ENCODE measurements around the gene LRIT3.

The LRIT3 gene

DNA sequence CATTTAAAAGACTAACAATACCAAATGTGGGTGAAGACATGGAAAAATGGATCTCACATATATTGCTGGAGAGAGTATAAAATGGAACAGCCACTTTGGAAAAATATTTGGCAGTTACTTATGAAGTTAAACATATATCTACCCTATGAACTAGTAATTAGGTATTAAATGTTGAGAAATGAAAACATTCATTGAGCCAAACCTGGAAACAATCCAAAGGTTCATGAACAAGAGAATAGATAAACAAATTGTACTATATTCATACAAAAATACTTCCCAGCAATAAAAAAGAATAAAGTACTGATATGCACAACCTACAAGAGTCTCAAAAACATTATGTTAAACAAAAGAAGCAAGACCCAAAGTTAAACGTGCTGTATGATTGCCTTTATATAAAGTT lies 60.8 kb downstream of the LRIT3 start:
- Histone ChIP-seq H3K27me3 (ENCODE audit: control insufficient read depth, insufficient read depth, low read length, poor library complexity, severe bottlenecking) (no peaks in the 10 kb centered on the region), H3K4me3 (ENCODE audit: insufficient read depth, low read depth, low read length) (no peak overlapping the region), H3K27ac (ENCODE audit: insufficient read depth, low read depth, low read length, poor library complexity, severe bottlenecking) (no peak overlapping the region), H3K36me3 (ENCODE audit: control insufficient read depth, insufficient read depth, low read length) (no peaks in the 10 kb centered on the region), H3K9me3 (ENCODE audit: control insufficient read depth, low read length) (no peaks in the 10 kb centered on the region), H3K4me1 (ENCODE audit: control insufficient read depth, insufficient read depth, low read length) (peaks cover 20% of the 10 kb centered on the region)
- 80 to 100% methylated on average over 1 of the region's 1 CpG for WGBS, 2 experiments

- Histone ChIP-seq H3K27me3 (ENCODE audit: control insufficient read depth, insufficient read depth, low read length, poor library complexity, severe bottlenecking) (no peaks in the 10 kb centered on the region), H3K4me3 (ENCODE audit: insufficient read depth, low read depth, low read length) (no peak overlapping the region), H3K4me1 (ENCODE audit: control insufficient read depth, insufficient read depth, low read length) (peaks cover 23% of the 10 kb centered on the region), H3K27ac (ENCODE audit: insufficient read depth, low read depth, low read length, poor library complexity, severe bottlenecking) (no peak overlapping the region), H3K36me3 (ENCODE audit: control insufficient read depth, insufficient read depth, low read length) (no peaks in the 10 kb centered on the region), H3K9me3 (ENCODE audit: control insufficient read depth, low read length) (no peaks in the 10 kb centered on the region)
- WGBS, 2 experiments, result 80% methylated on average over 2 of the region's 2 CpGs; no CpG with 5 or more reads in 1 of the 2 experiments
Measured at GRCh38 chr4:109910256-109910655, 62.3 kb downstream of the LRIT3 start.

DNA sequence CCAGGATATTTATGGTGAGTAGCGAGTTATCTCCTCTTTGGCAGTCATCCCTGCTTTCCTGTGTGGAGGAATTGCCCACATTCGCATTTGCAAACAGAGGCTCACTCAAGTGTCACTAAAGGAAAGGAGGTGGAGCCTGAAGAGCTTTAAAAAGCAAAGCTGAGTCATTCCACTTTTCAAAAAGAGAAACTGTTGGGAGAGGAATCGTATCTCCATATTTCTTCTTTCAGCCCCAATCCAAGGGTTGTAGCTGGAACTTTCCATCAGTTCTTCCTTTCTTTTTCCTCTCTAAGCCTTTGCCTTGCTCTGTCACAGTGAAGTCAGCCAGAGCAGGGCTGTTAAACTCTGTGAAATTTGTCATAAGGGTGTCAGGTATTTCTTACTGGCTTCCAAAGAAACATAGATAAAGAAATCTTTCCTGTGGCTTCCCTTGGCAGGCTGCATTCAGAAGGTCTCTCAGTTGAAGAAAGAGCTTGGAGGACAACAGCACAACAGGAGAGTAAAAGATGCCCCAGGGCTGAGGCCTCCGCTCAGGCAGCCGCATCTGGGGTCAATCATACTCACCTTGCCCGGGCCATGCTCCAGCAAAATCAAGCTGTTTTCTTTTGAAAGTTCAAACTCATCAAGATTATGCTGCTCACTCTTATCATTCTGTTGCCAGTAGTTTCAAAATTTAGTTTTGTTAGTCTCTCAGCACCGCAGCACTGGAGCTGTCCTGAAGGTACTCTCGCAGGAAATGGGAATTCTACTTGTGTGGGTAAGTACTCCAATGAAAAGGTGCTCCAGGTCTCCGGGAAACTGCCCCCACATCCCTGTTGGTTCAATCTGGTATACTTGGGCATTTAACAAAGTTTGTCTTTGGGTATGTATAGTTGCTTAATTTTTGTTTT lies 65.0 kb downstream of the LRIT3 start, which contains the start of gene EGF:
Gene EGF (plus strand): TSS at position 178 of the 890 bp plus-strand sequence. CDS start 453 bp downstream, at position 631.
- Histone ChIP-seq H3K27me3 (ENCODE audit: control insufficient read depth, insufficient read depth, low read length, poor library complexity, severe bottlenecking) (no peaks in the 10 kb centered on the region), H3K4me1 (ENCODE audit: control insufficient read depth, insufficient read depth, low read length) (peaks cover 28% of the 10 kb centered on the region), H3K9me3 (ENCODE audit: control insufficient read depth, low read length) (no peaks in the 10 kb centered on the region), H3K36me3 (ENCODE audit: control insufficient read depth, insufficient read depth, low read length) (no peaks in the 10 kb centered on the region), H3K27ac (ENCODE audit: insufficient read depth, low read depth, low read length, poor library complexity, severe bottlenecking) (peak within 1 kb of the TSS; percentile 64), H3K4me3 (ENCODE audit: insufficient read depth, low read depth, low read length) (peak within 1 kb of the TSS; percentile 4)
- WGBS, 2 experiments, result 64 to 65% methylated on average over 9 of the region's 9 CpGs

DNA sequence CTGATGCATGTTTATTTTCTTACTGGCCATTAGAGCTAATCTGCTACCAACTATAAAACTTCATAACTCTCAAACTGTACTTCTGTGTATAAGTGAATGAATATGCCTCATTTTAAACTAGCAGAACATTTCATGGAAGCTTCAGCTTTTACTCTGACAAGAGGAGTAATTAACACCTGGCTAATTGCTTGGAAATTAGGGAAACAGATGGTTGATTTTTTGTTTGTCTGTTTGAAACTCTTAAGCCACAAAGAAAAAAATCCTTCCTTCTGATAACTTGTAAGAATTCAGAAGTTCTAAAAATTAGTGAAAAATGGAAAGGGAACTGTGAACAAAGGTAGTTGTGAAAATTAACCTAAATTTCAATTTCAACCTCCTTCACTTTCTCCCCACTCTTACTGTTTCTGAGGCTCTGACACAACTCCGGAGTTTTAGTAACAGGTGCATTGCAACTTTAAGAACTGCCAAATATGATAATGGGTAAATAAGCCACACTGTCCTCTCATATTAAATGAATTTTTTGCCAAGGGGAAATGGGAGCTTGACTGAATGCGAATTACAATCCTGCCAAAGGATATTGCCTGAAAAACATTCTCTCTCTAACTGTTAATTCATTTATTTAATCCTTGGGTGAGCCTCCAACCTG lies 65.8 kb downstream of the LRIT3 start:
- Histone ChIP-seq H3K27ac (ENCODE audit: insufficient read depth, low read depth, low read length, poor library complexity, severe bottlenecking) (no peak overlapping the region), H3K9me3 (ENCODE audit: control insufficient read depth, low read length) (no peaks in the 10 kb centered on the region), H3K4me3 (ENCODE audit: insufficient read depth, low read depth, low read length) (peak overlapping the region; percentile 4), H3K36me3 (ENCODE audit: control insufficient read depth, insufficient read depth, low read length) (no peaks in the 10 kb centered on the region), H3K27me3 (ENCODE audit: control insufficient read depth, insufficient read depth, low read length, poor library complexity, severe bottlenecking) (no peaks in the 10 kb centered on the region), H3K4me1 (ENCODE audit: control insufficient read depth, insufficient read depth, low read length) (peaks cover 28% of the 10 kb centered on the region)
- WGBS, 2 experiments, result 82 to 86% methylated on average over 1 to 2 of the region's 2 CpGs

DNA sequence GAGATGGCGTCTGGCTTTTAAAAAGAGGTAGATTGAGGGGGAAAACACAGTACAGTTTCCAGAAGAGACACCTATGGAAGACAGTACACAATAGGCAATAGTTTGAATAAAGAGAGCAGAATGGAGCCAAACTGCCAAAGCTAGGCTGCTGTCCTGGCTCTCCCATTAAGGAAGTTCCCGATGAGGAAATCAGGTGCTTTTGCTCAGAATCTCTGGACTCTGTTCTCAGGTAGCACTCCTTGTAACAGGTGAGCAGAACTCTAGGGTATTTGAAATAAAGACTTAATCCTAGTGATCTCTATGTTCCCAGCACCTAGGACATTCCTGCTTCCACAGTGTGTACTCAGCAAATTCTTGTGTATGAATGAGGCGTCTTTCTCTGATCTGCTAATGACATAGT lies 66.4 kb downstream of the LRIT3 start:
- Histone ChIP-seq H3K27me3 (ENCODE audit: control insufficient read depth, insufficient read depth, low read length, poor library complexity, severe bottlenecking) (no peaks in the 10 kb centered on the region), H3K27ac (ENCODE audit: insufficient read depth, low read depth, low read length, poor library complexity, severe bottlenecking) (no peak overlapping the region), H3K36me3 (ENCODE audit: control insufficient read depth, insufficient read depth, low read length) (no peaks in the 10 kb centered on the region), H3K4me1 (ENCODE audit: control insufficient read depth, insufficient read depth, low read length) (peaks cover 28% of the 10 kb centered on the region), H3K4me3 (ENCODE audit: insufficient read depth, low read depth, low read length) (no peak overlapping the region), H3K9me3 (ENCODE audit: control insufficient read depth, low read length) (no peaks in the 10 kb centered on the region)
- 88 to 91% methylated on average over 3 of the region's 3 CpGs for WGBS, 2 experiments

DNA sequence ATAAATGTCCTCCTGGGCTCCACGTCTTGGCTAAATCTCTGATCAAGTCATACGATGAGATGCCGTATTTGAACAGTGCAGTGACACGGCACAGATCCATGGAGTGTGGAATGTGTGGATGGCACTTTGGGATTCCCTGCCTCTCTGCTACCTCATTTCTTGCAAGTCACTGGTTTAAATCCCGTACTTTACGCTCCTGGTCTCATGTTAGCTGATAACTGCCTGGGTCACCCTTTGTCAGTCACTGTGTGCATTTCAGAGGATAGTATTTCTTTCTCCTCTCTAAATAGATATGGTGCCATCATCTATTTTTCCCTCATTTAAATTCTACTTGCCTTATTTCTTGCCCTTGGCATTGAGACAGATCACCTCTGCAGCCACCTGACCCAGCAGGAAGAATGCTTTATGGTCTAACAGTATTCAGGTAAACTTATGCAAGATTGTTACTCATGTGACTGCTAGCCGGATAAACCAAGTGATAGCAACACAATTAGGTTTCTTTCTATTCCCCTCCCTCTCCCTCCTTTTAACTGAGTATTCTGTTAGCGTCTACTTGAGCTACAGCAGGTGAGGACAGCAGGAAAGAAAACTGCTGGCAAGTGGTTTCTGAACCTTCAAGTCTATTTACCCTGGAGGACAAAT lies 67.6 kb downstream of the LRIT3 start:
- Histone ChIP-seq H3K27ac (ENCODE audit: insufficient read depth, low read depth, low read length, poor library complexity, severe bottlenecking) (no peak overlapping the region), H3K9me3 (ENCODE audit: control insufficient read depth, low read length) (no peaks in the 10 kb centered on the region), H3K27me3 (ENCODE audit: control insufficient read depth, insufficient read depth, low read length, poor library complexity, severe bottlenecking) (no peaks in the 10 kb centered on the region), H3K4me3 (ENCODE audit: insufficient read depth, low read depth, low read length) (no peak overlapping the region), H3K36me3 (ENCODE audit: control insufficient read depth, insufficient read depth, low read length) (no peaks in the 10 kb centered on the region), H3K4me1 (ENCODE audit: control insufficient read depth, insufficient read depth, low read length) (peaks cover 33% of the 10 kb centered on the region)
- WGBS, 2 experiments, result 91 to 93% methylated on average over 8 of the region's 8 CpGs

DNA sequence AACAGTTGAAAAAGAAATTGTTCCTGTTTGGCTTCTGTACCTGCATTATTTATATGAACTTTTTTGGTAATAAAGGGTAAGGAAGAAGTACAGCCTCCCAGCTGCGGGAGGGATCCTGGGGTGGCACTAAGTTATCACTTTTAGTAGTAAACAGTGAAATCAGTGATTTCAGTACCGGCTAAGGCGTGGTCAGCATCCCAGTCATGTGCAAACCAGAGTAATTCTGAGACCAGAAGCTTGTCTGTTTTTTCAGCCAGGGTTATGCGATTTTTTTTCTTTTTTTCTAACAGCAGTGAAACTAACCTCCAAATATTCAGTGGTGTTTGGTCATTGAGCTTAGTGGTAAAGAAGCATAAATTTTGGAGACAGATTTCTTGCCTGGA lies 68.1 kb downstream of the LRIT3 start:
- Histone ChIP-seq H3K27ac (ENCODE audit: insufficient read depth, low read depth, low read length, poor library complexity, severe bottlenecking) (no peak overlapping the region), H3K9me3 (ENCODE audit: control insufficient read depth, low read length) (no peaks in the 10 kb centered on the region), H3K27me3 (ENCODE audit: control insufficient read depth, insufficient read depth, low read length, poor library complexity, severe bottlenecking) (no peaks in the 10 kb centered on the region), H3K4me3 (ENCODE audit: insufficient read depth, low read depth, low read length) (no peak overlapping the region), H3K36me3 (ENCODE audit: control insufficient read depth, insufficient read depth, low read length) (no peaks in the 10 kb centered on the region), H3K4me1 (ENCODE audit: control insufficient read depth, insufficient read depth, low read length) (peaks cover 38% of the 10 kb centered on the region)
- WGBS, 2 experiments, result 85 to 86% methylated on average over 4 of the region's 4 CpGs

- Histone ChIP-seq H3K36me3 (ENCODE audit: control insufficient read depth, insufficient read depth, low read length) (no peaks in the 10 kb centered on the region), H3K27ac (ENCODE audit: insufficient read depth, low read depth, low read length, poor library complexity, severe bottlenecking) (peak overlapping the region; percentile 96), H3K9me3 (ENCODE audit: control insufficient read depth, low read length) (no peaks in the 10 kb centered on the region), H3K4me1 (ENCODE audit: control insufficient read depth, insufficient read depth, low read length) (peaks cover 20% of the 10 kb centered on the region), H3K27me3 (ENCODE audit: control insufficient read depth, insufficient read depth, low read length, poor library complexity, severe bottlenecking) (no peaks in the 10 kb centered on the region), H3K4me3 (ENCODE audit: insufficient read depth, low read depth, low read length) (no peak overlapping the region)
- WGBS, 2 experiments, result no CpG with 5 or more reads among the region's 1 CpG
Measured at GRCh38 chr4:109921384-109921808, 73.5 kb downstream of the LRIT3 start.
